K562 (cell line): ENCODE measurements around the gene KCNB1. TPM values are rescaled to one million over a fixed set of nuclear protein-coding genes. Genes with fewer than 3 reads are reported as not detected.

Experiments
- ATAC-seq: fragments of 200-7000 bp; cut with Tn5 transposase; 3 replicates; pipeline ENCODE4 v1.9.1; 2020; ENCODE audit warnings: moderate library complexity
- BruUV-seq: library from RNA; stranded (reverse); fragments of 400-500 nt; replicated peaks from 2 replicates; lab custom pipeline; 2021; lab: Mats Ljungman, UMichigan
- CTCF ChIA-PET: fragments of 300-600 bp; formaldehyde crosslinking; extraction: SDS; loops from one replicate; lab custom pipeline; 2021; ENCODE audit warnings: low intra/inter-chr PET ratio; lab: Yijun Ruan, JAX
- POLR2A ChIA-PET: fragments of 300-600, 350-650 bp; sonication (Branson Sonifier 250); formaldehyde crosslinking; extraction: SDS; loops from one replicate; lab custom pipeline; 2021; ENCODE audit warnings: antibody characterized with exemption, inconsistent platforms; lab: Yijun Ruan, JAX
- DNase-seq, 4 experiments: peaks; one replicate each; pipeline versions ENCODE4 v3.0.0 to v3.0.0-alpha.2; 2011 to 2018; ENCODE audit warnings: low spot score in 3 of 4, mixed read lengths in 3 of 4; ENCODE audit errors: extremely low read depth in 1 of 4
- FAIRE-seq: peaks from 2 replicates; lab custom pipeline; 2011; peaks lifted over from hg19 to GRCh38; lab: Jason Lieb, UNC
- H2AFZ ChIP-seq: 2 replicates; pipeline ENCODE4 v1.6.0; 2011; ENCODE audit warnings: low read depth, low read length, control low read depth, inconsistent platforms
- H3K27ac ChIP-seq: fragments of 200-600 bp; 3 replicates; pipeline ENCODE4 v1.8.0; 2011; ENCODE audit warnings: low read depth, mild to moderate bottlenecking, control low read depth, inconsistent platforms, low read length, moderate library complexity, mixed read lengths; ENCODE audit errors: extremely low read depth
- H3K27me3 ChIP-seq, 2 experiments: fragments of 300-600 bp in 1 of 2; 2 replicates in 1 of 2; 3 replicates in 1 of 2; pipeline versions ENCODE4 v1.6.0 to v1.8.0; 2011; ENCODE audit warnings: inconsistent platforms in 2 of 2, low read length in 2 of 2, mild to moderate bottlenecking in 1 of 2, mixed read lengths in 1 of 2, moderate library complexity in 1 of 2; ENCODE audit not compliant: control insufficient read depth in 2 of 2, insufficient read depth in 2 of 2
- H3K36me3 ChIP-seq: fragments of 300-600 bp; 3 replicates; pipeline ENCODE4 v1.8.0; 2011; ENCODE audit warnings: mild to moderate bottlenecking, low read length, inconsistent platforms; ENCODE audit not compliant: control insufficient read depth, insufficient read depth
- H3K4me1 ChIP-seq, 2 experiments: fragments of 200-600 bp in 1 of 2; replicated peaks in 1 of 2; 2 replicates in 1 of 2; 3 replicates in 1 of 2; pipeline versions ENCODE4 v1.5.1 to v1.8.0; 2011; ENCODE audit warnings: inconsistent platforms in 2 of 2, low read length in 2 of 2, mild to moderate bottlenecking in 1 of 2, mixed read lengths in 1 of 2, moderate library complexity in 1 of 2; ENCODE audit not compliant: control insufficient read depth in 2 of 2, insufficient read depth in 2 of 2
- H3K4me2 ChIP-seq: 2 replicates; pipeline ENCODE4 v1.6.1; 2011; ENCODE audit warnings: low read length, control low read depth, inconsistent platforms, mixed read lengths; ENCODE audit not compliant: insufficient read depth
- H3K4me3 ChIP-seq: fragments of 200-600 bp; sonication (generic), shearing (Covaris generic); 2 replicates; pipeline ENCODE4 v1.5.1; 2016; ENCODE audit warnings: control low read depth, inconsistent platforms
- H3K79me2 ChIP-seq: fragments of 200-600 bp; 3 replicates; pipeline ENCODE4 v1.8.0; 2011; ENCODE audit warnings: low read length, inconsistent platforms; ENCODE audit not compliant: control insufficient read depth, insufficient read depth
- H3K9ac ChIP-seq, 2 experiments: 2 replicates each; pipeline versions ENCODE4 v1.6.0 to v1.6.1; 2011; ENCODE audit warnings: low read depth in 2 of 2, low read length in 2 of 2, control low read depth in 1 of 2, inconsistent platforms in 1 of 2, mild to moderate bottlenecking in 1 of 2, mixed read lengths in 1 of 2; ENCODE audit not compliant: insufficient read depth in 1 of 2
- H3K9me1 ChIP-seq: one replicate; pipeline ENCODE4 v1.6.0; 2011; ENCODE audit warnings: inconsistent platforms, mild to moderate bottlenecking, low read length, moderate library complexity; ENCODE audit not compliant: control insufficient read depth, insufficient read depth
- H3K9me3 ChIP-seq: replicated peaks from 2 replicates; pipeline ENCODE4 v1.5.1; 2011; ENCODE audit warnings: low read depth, low read length, inconsistent platforms; ENCODE audit not compliant: control insufficient read depth, insufficient read depth
- H4K20me1 ChIP-seq: replicated peaks from 2 replicates; pipeline ENCODE4 v1.6.1; 2011; ENCODE audit warnings: low read length, inconsistent platforms, mixed read lengths; ENCODE audit not compliant: control insufficient read depth, insufficient read depth
- CGGBP1 ChIP-seq: fragments of 250-450 bp; sonication (Bioruptor Pico); IDR thresholded peaks from 2 replicates; pipeline ENCODE4 v1.9.0; 2021; ENCODE audit warnings: mild to moderate bottlenecking
- CHD2 ChIP-seq: IDR thresholded peaks from 2 replicates; pipeline ENCODE4 v1.6.1; 2011; ENCODE audit warnings: low read depth, low read length
- HMGXB4 ChIP-seq: sonication (generic); formaldehyde crosslinking; IDR thresholded peaks from 2 replicates; pipeline ENCODE4 v1.8.1; 2023; ENCODE audit warnings: mild to moderate bottlenecking, missing genetic modification reagents
- ILK ChIP-seq: fragments of 450-650 bp; IDR thresholded peaks from 2 replicates; pipeline ENCODE4 v1.6.1; 2016; ENCODE audit warnings: missing genetic modification characterization, low read depth, mild to moderate bottlenecking, missing compliant biosample characterization, moderate library complexity, borderline replicate concordance
- KLF16 ChIP-seq: IDR thresholded peaks from 2 replicates; pipeline ENCODE4 v1.6.1; 2016; ENCODE audit warnings: antibody characterized with exemption
- MIER1 ChIP-seq: fragments of 450-650 bp; IDR thresholded peaks from 2 replicates; pipeline ENCODE4 v1.6.1; 2016; ENCODE audit warnings: antibody characterized with exemption, mild to moderate bottlenecking, low read depth
- MYNN ChIP-seq, 2 experiments: sonication (generic); formaldehyde crosslinking in 1 of 2; IDR thresholded peaks; 2 replicates each; pipeline versions ENCODE4 v1.5.0 to v1.6.1; 2016 to 2020; ENCODE audit warnings: antibody characterized with exemption in 1 of 2, missing genetic modification reagents in 1 of 2
- NRF1 ChIP-seq, 2 experiments: fragments of 450-650 bp; IDR thresholded peaks in 1 of 2; conservative IDR thresholded peaks in 1 of 2; 2 replicates each; pipeline ENCODE4 v1.6.1; 2014; ENCODE audit warnings: mild to moderate bottlenecking in 2 of 2
- RBM14 ChIP-seq: fragments of 200-400 bp; formaldehyde crosslinking; IDR thresholded peaks from 2 replicates; pipeline ENCODE4 v1.6.1; 2018; ENCODE audit warnings: low read depth, mild to moderate bottlenecking, low read length, moderate library complexity, borderline replicate concordance; ENCODE audit not compliant: insufficient read depth
- RBM17 ChIP-seq: fragments of 200-400 bp; formaldehyde crosslinking; IDR thresholded peaks from 2 replicates; pipeline ENCODE4 v1.6.1; 2017; ENCODE audit warnings: low read depth, mild to moderate bottlenecking, low read length, borderline replicate concordance
- RBM34 ChIP-seq: fragments of 200-400 bp; formaldehyde crosslinking; IDR thresholded peaks from 2 replicates; pipeline ENCODE4 v1.6.1; 2018; ENCODE audit warnings: low read length, borderline replicate concordance; ENCODE audit not compliant: insufficient read depth
- XRCC3 ChIP-seq: fragments of 450-650 bp; IDR thresholded peaks from 2 replicates; pipeline ENCODE4 v1.6.1; 2017; ENCODE audit warnings: mild to moderate bottlenecking, moderate library complexity
- ZNF239 ChIP-seq: fragments of 250-450 bp; sonication (Bioruptor Pico); IDR thresholded peaks from 2 replicates; pipeline ENCODE4 v1.4.0; 2020; ENCODE audit warnings: mild to moderate bottlenecking
- ZNF445 ChIP-seq: fragments of 250-450 bp; sonication (Bioruptor Pico); IDR thresholded peaks from 2 replicates; pipeline ENCODE4 v1.4.0; 2020; ENCODE audit warnings: low read depth, mild to moderate bottlenecking, moderate library complexity
- ZNF561 ChIP-seq: fragments of 450-650 bp; formaldehyde crosslinking; conservative IDR thresholded peaks from 2 replicates; pipeline ENCODE4 v1.4.0; 2020; ENCODE audit warnings: mild to moderate bottlenecking, moderate library complexity
- WGBS: fragments of 100-300 bp; shearing (Covaris generic); methylation state at CpG from one replicate; pipeline ENCODE4 v1.1.6; 2016; ENCODE audit warnings: low coverage, mixed read lengths; ENCODE audit not compliant: insufficient coverage; ENCODE audit errors: missing lambda C conversion rate; 5-methylcytosine and 5-hydroxymethylcytosine counted together
- in situ Hi-C: fragments of 300-500 bp; cut with MboI; formaldehyde crosslinking; loops from 4 replicates; pipeline ENCODE4 v1.15.0; 2018; ENCODE audit warnings: inconsistent platforms, mixed read lengths
- intact Hi-C: fragments of 100-400 bp; cut with micrococcal nuclease; formaldehyde crosslinking; loops from 2 replicates; pipeline ENCODE4 v1.14.2; 2022
- polyA plus RNA-seq, 8 experiments: library from polyadenylated mRNA; depleted of rRNA in 4 of 8; stranded (reverse) in 5 of 8; unstranded in 3 of 8; fragments of >200 nt; fragmentation: Nextera tagmentation in 2 of 8; fragmentation: Illumina TruSeq in 1 of 8; extraction: Ambion mirVana in 2 of 8; extraction: Trizol in 1 of 8; gene quantifications; 2 replicates each; pipeline versions ENCODE4 v1.2.1 to v1.2.3, GENCODE V29; 2011 to 2014; ENCODE audit warnings: inconsistent platforms in 1 of 8, missing spikeins in 1 of 8
- total RNA-seq, 7 experiments: library from RNA; depleted of rRNA in 6 of 7; stranded (reverse); fragments of >200 nt in 6 of 7; fragmentation: Illumina TruSeq in 2 of 7; extraction: Trizol in 2 of 7; gene quantifications; 2 replicates each; pipeline versions ENCODE4 v1.2.1 to v1.2.3, GENCODE V29; 2011 to 2021; ENCODE audit warnings: low replicate concordance in 1 of 7

KCNB1 gene
- total and polyA plus RNA-seq, 9 of the 15 experiments (the other 6 are each of a cell fraction or from before 2014, with no cell fraction given) = 0.01 to 0.06 TPM; not detected in 7

- no peak for TF ChIP-seq RBM14
- TF ChIP-seq MIER1 = no peak
- TF ChIP-seq MYNN (IDR thresholded peaks at IDR 0.05) = no peak
- no peak for TF ChIP-seq MYNN (CRISPR knock-in tag; IDR thresholded peaks at IDR 0.05)
- no peak for TF ChIP-seq RBM17
Measured at GRCh38 chr20:49445176-49445575, 37.3 kb downstream of the KCNB1 start (continued).

- no TSS peak for BruUV-seq
- H3K9me3 ChIP-seq = no peaks in the 10 kb centered on the region
- no peak overlapping the region for H3K4me2 ChIP-seq
- no peak for DNase-seq
- no peak for FAIRE-seq
- H3K9ac ChIP-seq = no peak overlapping the region
- H3K36me3 ChIP-seq = no peaks in the 10 kb centered on the region
- H3K27me3 ChIP-seq = peaks cover 8 to 54% of the 10 kb centered on the region in 2 experiments; a peak in 4 of 5 replicates
- ATAC-seq = no peak
- H3K9me1 ChIP-seq = no peaks in the 10 kb centered on the region
- H3K4me3 ChIP-seq = no peak overlapping the region
- intact Hi-C loops = no loop called here
- H3K27ac ChIP-seq = no peak overlapping the region
- TF ChIP-seq NRF1 (conservative IDR thresholded peaks at IDR 0.05 in 1 of 2, IDR thresholded peaks at IDR 0.05 in 1 of 2) (no peak), CGGBP1 (no peak), HMGXB4 (CRISPR knock-in tag) (no peak), KLF16 (no peak), CHD2 (no peak), ZNF561 (CRISPR knock-in tag) (no peak), RBM14 (no peak), ZNF445 (no peak), ZNF239 (no peak), XRCC3 (no peak), ILK (no peak), RBM34 (no peak)
- TF ChIP-seq, all 486 proteins: peak for 0
- ChIA-PET POLR2A (interaction anchor here (0.6 kb wide), 1 partner anchor 34 kb away, joined by 3 read pairs; no protein-coding TSS in a partner anchor), CTCF (no interaction called here)
- Histone ChIP-seq H3K4me1 (no peaks in the 10 kb centered on the region), H4K20me1 (peaks cover 4% of the 10 kb centered on the region; the same call in 1 of the 2 replicates), H2AFZ (no peak overlapping the region), H3K79me2 (no peaks in the 10 kb centered on the region)
- WGBS = 0% methylated on average over 1 of the region's 1 CpG
- in situ Hi-C loops = no loop called here
Measured at GRCh38 chr20:49444553-49444990, 37.9 kb downstream of the KCNB1 start.
